ENCODE measurements around the gene BIRC6. TPM values are rescaled to one million over a fixed set of nuclear protein-coding genes. Genes with fewer than 3 reads are reported as not detected.
"Not testable (repeated sequence)": the region's sequence is repeated elsewhere in the genome, so short reads cannot be mapped to it uniquely, and the experiment has no call there.

The BIRC6 gene
- total RNA-seq, 1 donor from 2014 or later = 39.9 TPM

- no peak for DNase-seq (ENCODE audit: low spot score)
- no peak for ATAC-seq
Measured at GRCh38 chr2:32594573-32594972, 237.8 kb downstream of the BIRC6 start.

DNA sequence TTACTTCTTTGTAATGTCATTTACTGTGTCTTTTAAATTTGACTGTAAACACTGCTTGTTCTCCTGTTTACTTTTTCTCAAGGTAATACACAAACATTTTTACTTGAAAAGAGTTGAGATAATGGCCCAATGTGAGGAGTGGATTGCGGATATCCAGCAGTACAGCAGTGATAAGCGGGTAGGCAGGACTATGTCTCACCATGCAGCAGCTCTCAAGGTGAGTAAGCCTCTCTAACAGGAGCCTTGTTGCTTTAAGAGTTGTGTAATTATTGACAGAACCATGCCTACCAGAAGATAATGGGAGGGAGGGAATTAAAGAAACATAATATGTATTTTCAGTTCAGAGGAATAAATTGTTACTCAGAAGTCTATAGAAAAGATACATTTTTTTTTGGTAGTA is 254.5 kb downstream of the BIRC6 start:
- DNase-seq (ENCODE audit: low spot score) = no peak
- peak; percentile 55 for ATAC-seq

GRCh38 chr2:32611771-32612170 is 254.9 kb downstream of the BIRC6 start:
- DNase-seq (ENCODE audit: low spot score) (no peak), ATAC-seq (no peak)

- DNase-seq (ENCODE audit: low spot score) (no peak), ATAC-seq (peak; percentile 38)
Measured at GRCh38 chr2:32614084-32614483, 257.3 kb downstream of the BIRC6 start.

DNA sequence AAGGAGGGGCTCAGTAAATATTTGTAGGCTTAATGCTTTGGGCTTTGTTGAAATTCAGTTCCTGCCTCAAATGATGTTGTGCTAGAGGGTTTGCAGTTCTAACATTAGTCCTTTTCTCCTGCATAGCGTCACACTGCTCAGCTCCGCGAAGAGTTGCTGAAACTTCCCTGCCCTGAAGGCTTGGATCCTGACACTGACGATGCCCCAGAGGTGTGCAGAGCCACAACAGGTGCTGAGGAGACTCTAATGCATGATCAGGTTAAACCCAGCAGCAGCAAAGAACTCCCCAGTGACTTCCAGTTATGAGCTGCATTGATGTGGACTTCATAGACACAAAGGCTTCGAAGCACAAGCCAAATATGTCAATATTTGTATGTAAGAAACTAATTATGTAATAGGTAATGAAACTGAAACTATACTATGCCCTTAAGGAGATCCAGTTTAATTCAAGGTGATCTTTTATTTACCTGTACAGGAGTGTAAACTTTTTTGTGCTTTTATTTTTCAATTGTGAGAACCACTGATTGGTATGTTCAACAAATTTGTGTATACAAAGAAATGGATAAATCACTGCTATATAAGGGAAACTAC is 260.9 kb downstream of the BIRC6 start:
- no peak for DNase-seq (ENCODE audit: low spot score)
- peak; percentile 16 for ATAC-seq

- ATAC-seq (peak; percentile 18), DNase-seq (ENCODE audit: low spot score) (no peak)
Measured at GRCh38 chr2:32622570-32623310, 265.9 kb downstream of the BIRC6 start.

GRCh38 chr2:32623311-32623706 is 266.5 kb downstream of the BIRC6 start:
- DNase-seq (ENCODE audit: low spot score) = no peak

DNA sequence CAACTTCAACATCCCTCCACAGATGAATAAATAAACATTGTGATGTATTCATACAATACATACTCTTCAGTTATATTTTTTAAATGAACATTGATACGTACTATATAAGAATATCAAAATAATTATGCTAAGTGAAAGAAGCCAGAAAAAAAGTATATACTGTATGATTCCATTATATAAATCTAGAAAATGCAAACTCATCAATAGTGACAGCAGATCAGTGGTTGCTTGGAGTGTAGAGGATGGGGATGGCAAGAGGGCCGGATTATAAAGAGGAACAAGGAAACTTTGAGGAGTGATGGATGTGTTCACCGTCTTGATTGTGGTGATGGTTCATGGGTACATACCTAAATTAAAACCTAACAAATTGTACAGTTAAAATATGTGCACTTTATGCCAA is 268.0 kb downstream of the BIRC6 start:
- ATAC-seq (no peak), DNase-seq (ENCODE audit: low spot score) (no peak)

More at GRCh38 chr2:32623311-32623706, 266.5 kb downstream of the BIRC6 start:
- no peak for ATAC-seq

DNA sequence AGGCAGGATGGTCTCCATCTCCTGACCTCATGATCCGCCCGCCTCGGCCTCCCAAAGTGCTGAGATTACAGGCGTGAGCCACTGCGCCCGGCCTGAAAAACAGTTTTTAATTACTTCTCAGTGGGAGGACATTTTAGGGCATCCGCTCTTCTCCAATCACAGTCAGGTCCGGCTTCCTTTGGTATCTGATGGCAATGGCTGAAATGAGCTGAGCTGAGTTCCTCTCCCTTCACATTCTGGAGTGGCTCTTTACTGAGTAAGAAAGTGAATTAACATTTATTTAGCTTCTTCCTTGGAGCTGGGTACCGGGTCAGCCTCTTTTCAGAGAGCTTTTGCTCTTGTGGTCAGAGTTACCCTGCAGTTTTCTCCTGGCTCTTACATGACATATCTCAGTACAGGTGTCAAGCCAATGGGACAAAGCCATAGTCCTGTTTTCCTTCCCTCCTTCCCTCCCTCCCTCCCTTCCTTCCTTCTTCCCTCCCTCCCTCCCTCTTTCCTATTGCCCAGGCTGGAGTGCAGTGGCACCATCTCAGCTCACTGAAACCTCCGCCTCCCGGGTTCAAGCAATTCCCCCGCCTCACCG is 269.9 kb downstream of the BIRC6 start:
- no peak for DNase-seq (ENCODE audit: low spot score)
- no peak for ATAC-seq

DNA sequence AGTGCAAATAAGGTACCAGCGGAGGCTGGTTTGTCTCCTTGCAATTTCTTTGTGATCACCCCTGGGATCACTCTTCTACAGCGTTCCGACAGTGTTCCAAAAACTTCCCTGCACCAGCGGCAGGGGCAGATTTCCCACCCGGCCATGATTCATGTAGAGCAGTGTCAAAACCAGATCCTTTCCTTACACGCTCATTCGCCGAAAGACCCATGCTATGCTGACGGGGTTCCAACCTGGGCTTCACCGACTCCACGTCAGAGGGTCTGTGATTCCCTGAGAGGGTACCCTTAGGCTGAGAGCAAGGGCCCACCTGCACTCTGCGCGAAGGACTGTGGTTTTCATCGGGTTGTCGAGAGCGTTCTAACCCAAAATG is 270.6 kb downstream of the BIRC6 start:
- DNase-seq (ENCODE audit: low spot score) = no peak
- peak; percentile 51 for ATAC-seq

DNA sequence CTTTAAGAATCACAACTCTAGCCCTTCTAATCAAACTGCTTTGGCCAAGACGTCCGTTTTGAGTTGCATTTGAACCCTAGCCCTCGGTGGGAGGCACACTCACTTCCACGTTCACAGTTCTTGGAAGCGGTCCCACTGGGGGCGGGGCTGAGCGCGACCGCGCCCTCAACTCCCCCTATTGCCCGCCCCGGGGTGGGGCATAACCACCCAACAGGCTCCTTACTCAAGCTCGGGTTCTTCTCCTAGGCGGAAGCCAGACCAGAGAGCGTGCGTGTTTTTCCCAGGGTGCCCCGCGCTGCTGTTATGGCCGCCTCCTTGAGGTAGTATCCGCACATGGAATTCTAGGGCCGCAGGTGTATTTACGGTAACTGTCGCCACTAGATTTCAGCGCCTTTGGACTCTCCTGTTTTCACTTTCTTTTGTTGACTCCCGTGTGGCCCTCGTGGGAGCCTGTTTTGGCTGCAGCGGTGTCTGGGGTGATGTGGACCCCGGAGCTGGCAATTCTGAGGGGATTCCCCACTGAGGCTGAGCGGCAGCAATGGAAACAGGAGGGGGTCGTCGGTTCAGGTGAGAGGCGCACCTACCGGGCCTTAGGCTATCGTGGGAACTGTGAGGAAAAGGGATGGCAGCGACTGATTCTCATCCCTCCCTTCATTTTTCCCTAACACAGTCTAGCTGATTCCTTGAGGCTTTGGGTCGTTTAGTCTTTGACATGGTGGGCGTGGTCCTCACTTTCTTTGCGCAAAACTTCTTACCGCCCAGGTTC is 271.2 kb downstream of the BIRC6 start, which contains the start of gene TTC27:
TTC27 (plus strand) TSS at position 237 of the 766 bp plus-strand sequence; CDS start at position 480, 243 bp downstream.
- DNase-seq (ENCODE audit: low spot score) (peak; percentile 98), ATAC-seq (peak; percentile 98)

- no peak for DNase-seq (ENCODE audit: low spot score)
- no peak for ATAC-seq
Measured at GRCh38 chr2:32632089-32632488, 275.3 kb downstream of the BIRC6 start.

- ATAC-seq (no peak), DNase-seq (ENCODE audit: low spot score) (no peak)
Measured at GRCh38 chr2:32633040-32633439, 276.2 kb downstream of the BIRC6 start.

- ATAC-seq; DNase-seq (ENCODE audit: low spot score): not testable (repeated sequence)
Measured at GRCh38 chr2:32638548-32638947, 281.7 kb downstream of the BIRC6 start.

DNA sequence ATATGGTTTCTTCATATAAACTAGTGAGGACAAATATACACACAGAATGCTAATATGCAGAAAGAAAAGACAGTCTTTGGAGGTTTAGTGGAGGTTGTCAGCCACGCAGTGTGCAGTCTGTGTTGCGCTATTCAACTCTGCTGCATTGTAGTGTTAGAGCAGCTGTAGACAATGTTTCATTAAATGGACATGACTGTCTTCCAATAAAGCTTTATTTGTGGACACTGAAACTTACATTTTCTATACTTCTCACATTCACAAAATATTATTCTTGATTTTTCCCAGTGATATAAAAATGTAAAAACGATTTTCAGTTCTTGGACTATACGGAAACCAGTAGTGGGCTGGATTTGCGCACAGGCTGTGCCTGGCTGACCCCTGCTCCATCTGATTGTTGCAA is 284.4 kb downstream of the BIRC6 start:
- no peak for ATAC-seq

GRCh38 chr2:32647180-32647651 is 290.4 kb downstream of the BIRC6 start:
- DNase-seq (ENCODE audit: low spot score) (no peak), ATAC-seq (no peak)

More for the DNA sequence above, 284.4 kb downstream of the BIRC6 start:
- DNase-seq (ENCODE audit: low spot score) = no peak

GRCh38 chr2:32652555-32653209 is 295.9 kb downstream of the BIRC6 start:
- no peak for DNase-seq (ENCODE audit: low spot score)
- ATAC-seq = no peak

GRCh38 chr2:32656069-32656468 is 299.2 kb downstream of the BIRC6 start:
- DNase-seq (ENCODE audit: low spot score) = no peak
- no peak for ATAC-seq

DNA sequence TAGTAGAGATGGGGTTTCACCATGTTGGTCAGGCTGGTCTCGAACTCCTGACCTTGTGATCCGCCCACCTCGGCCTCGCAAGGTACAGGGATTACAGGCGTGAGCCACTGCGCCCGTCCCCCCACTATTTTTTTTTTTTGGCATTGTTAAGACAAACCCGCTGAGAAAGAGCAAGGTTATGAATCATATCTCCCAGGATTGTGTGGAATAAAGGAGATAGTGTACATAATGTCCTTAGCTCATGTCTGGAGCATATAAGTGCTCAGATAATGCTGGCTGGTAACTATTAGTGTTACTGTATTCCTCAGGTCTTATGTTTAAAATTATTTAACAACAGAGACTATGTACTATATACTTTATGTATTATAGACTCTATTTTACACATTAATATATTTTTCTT is 307.0 kb downstream of the BIRC6 start:
- DNase-seq (ENCODE audit: low spot score) (no peak), ATAC-seq (no peak)

DNA sequence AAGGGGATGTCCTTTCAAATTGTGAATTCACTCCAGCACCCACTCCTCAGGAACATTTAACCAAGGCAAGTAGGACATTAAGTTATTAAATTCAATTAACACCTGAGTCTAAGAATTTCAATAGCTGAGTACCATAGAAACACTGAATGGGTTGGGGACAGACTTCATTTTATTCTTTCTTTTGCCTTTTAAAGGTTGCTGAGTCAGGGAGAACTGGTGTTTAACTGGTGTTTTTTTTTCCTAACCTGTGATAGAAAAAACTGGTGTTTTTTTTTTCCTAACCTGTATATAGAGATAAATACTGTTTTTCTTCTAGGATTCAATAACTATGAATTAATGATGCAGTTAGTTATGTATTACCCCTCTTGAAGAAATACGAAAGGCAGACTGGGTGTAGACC is 309.9 kb downstream of the BIRC6 start:
- DNase-seq (ENCODE audit: low spot score) = no peak
- ATAC-seq = no peak

- ATAC-seq (no peak), DNase-seq (ENCODE audit: low spot score) (no peak)
Measured at GRCh38 chr2:32668254-32668653, 311.4 kb downstream of the BIRC6 start.
